NK-92 (cell line): ENCODE data around the gene STK38.
"Not testable (repeated sequence)": the region's sequence is repeated elsewhere in the genome, so short reads cannot be mapped to it uniquely, and the experiment has no call there.

ENCODE experiments used
- DNase-seq: peaks from one replicate; lab custom pipeline; 2025; ENCODE audit not compliant: unreplicated experiment; lab: John Stamatoyannopoulos, UW

STK38 gene

GRCh38 chr6:36491378-36491965 is 55.8 kb downstream of the STK38 start:
- no peak for DNase-seq

DNA sequence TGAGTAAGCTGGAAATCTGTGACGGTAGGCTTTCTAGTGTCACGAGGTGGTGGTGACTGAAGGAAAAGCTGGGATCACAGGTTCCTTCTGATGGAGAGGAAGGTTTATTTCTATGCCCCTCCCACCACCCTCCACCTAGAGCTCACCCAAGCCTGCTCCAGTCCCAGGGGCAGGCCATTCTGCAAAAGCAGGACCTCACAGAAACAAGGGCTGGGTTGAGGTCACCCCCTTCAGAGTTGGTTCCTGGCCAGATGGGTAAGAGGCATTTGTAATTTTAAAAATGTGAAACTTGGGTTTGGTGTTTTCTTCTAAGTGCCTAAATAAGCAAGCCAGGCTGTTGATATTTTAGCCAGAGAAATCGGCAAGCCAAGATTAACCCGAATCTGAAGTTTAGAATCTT is 57.9 kb downstream of the STK38 start:
- DNase-seq, result no peak

GRCh38 chr6:36488221-36488620 is 59.1 kb downstream of the STK38 start:
- no peak for DNase-seq

- no peak for DNase-seq
Measured at GRCh38 chr6:36487698-36488097, 59.6 kb downstream of the STK38 start.

- DNase-seq, result no peak
Measured at GRCh38 chr6:36484736-36485135, 62.5 kb downstream of the STK38 start.

- DNase-seq, result not testable (repeated sequence)
Measured at GRCh38 chr6:36483326-36483725, 64.0 kb downstream of the STK38 start.

GRCh38 chr6:36479256-36479655 is 68.0 kb downstream of the STK38 start:
- no peak for DNase-seq

GRCh38 chr6:36478051-36478526 is 69.2 kb downstream of the STK38 start:
- DNase-seq, result no peak

GRCh38 chr6:36469946-36470345 is 77.3 kb downstream of the STK38 start:
- no peak for DNase-seq

DNA sequence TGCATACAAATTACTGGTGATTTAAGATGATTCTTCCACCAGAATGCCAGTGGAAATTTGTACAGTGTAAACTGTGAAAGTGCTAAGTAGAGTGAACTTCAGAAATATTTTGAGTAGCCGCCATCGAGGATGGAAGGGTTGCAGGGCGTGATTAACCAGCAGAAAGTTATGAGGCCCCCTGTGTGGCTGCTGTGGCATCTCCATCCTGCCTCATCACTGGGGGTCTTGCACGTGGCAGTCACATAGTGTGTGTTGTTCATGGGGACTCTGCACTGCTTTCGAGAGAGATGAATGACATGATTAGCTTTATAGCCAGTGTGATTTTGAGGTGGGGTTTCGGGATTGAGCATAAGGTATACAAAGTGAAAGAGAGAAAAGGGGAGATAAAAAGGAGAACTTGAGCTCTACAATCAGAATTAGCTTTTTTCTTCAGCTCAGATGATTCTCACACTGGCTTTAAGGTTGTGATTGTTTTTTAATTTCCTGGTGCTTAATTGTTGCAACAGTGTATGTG is 78.1 kb downstream of the STK38 start:
- DNase-seq, result no peak

DNA sequence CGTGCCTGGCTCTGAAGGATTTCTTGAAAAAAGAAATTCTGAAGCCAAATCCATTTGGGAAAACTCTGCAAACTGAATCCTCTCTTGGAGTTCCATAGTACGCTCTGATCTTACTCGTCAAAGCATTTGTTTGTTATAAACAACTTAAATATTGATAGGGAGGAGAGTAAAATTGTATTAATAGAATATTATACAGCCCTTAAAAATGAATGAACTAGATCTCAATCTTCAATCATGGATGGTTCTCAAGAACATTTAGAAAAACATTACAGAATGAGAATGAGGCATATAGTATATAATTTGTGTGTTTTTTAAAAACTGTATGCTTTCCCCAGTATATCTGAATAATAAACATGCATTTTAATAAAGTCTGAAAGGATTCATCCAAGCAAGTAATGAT is 79.7 kb downstream of the STK38 start:
- DNase-seq, result no peak

DNA sequence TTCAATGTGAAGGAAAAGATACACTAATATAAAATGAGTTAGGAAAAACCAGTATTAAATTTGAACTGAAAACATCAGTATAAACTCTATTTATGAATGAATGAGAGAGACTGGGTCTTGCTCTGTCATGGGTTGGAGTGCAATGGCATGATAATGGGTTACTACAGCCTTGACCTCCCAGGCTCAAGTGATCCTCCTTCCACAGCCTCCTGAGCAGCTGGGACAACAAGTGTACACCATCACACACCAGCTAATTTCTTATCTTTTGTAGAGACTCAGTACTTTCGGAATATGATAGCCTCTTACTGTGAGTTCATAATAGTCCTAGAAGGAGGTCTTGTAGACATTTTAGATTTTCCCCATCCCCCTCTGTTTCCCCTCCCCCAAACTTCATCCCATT is 83.0 kb downstream of the STK38 start:
- DNase-seq, result no peak

GRCh38 chr6:36463676-36464075 is 83.6 kb downstream of the STK38 start:
- no peak for DNase-seq

GRCh38 chr6:36461646-36462045 is 85.6 kb downstream of the STK38 start:
- DNase-seq, result no peak

DNA sequence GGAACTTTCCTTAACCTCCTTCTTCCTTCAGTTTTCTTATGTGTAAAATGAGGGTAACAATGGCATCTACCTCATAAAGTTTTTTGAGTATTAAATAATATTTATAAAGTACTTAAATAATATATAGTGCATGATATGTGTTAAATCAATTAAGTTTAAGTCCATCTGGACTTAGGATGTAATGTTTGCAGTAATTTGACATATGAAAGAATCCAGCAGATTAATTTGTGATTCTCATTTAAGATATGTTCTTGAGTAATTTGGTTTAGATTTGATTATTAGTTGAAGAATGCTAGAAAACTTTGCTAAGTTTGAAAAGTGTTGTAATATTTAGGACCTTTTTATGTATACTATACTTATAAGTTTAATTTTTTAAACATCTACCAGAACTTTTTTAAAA is 86.4 kb downstream of the STK38 start:
- DNase-seq, result no peak

GRCh38 chr6:36459501-36459900 is 87.8 kb downstream of the STK38 start:
- DNase-seq, result no peak

GRCh38 chr6:36455486-36456027 is 91.7 kb downstream of the STK38 start:
- DNase-seq, result no peak

DNA sequence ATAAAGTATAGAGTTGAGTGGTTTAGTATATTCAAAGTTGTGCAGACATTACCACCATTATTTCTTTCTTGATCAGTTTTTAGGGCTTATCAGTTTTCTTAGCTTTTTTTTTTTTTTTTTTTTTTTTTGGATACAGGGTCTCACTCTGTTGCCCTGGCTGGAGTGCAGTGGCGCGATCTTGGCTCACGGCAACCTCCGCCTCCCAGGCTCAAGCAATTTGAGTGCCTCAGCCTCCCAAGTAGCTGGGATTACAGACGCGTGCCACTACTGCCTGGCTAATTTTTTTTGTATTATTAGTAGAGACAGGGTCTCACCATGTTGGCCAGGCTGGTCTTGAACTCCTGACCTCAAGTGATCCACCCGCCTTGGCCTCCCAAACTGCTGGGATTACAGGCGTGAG is 94.4 kb downstream of the STK38 start:
- not testable (repeated sequence) for DNase-seq

DNA sequence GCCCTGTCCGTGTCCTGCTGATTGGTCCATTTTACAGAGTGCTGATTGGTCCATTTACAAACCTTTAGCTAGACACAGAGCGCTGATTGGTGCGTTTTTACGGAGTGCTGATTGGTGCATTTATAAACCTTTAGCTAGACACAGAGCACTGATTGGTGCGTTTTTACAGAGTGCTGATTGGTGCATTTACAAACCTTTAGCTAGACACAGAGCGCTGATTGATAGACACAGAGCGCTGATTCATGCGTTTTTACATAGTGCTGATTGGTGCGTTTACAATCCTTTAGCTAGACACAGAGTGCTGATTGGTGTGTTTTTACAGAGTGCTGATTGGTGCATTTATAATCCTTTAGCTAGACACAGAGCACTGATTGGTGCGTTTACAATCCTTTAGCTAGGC is 98.1 kb downstream of the STK38 start:
- DNase-seq, result not testable (repeated sequence)

DNA sequence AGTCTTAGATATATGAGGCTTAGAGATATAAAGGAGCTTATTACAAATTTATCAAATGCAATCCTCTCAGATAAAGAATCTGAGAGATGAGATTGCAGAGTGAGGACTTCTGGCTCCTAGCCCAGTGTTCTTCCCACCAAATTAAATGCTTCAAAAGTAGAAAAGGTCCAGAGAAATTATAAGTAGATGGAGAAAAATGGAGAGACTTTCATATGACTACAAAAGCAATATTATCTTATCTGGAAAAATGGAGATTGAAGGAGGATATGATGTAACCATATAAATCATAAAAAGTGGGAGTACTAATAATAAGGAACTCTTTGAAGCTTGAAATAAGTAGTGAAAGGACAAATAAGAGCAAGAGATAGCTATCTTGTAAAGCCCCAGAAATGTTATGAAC is 101.7 kb downstream of the STK38 start:
- no peak for DNase-seq

DNA sequence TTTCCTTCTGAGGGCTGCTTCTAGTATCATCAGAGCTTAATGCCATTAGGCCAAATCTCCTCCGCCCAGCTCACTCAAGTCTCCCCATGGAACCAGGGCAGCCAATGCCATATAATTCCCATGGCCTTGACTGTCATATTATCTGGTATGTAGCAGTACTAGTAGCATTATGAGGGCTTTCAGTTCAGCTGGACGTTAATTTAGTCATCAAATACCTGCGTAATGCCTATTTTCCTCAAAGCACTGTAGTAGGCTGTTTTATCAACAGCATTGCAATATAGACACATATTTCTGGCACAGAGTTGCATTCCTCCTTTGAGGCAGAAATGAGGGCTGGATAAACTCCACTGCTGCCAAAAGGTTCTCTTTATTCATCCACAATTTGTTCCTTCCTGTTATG is 102.8 kb downstream of the STK38 start:
- no peak for DNase-seq
